Activated B cell treated with CpG ODN at 0.5 μM for 24 hours (primary cell): ENCODE data around the gene PPP1R16B. TPM values are rescaled to one million over a fixed set of nuclear protein-coding genes. Genes with fewer than 3 reads are reported as not detected.
A peak's percentile ranks its signal among the peaks of the same experiment; 100 is the strongest.

Experiments
- ATAC-seq: fragments of 200-7000 bp; cut with Tn5 transposase; one replicate; pipeline ENCODE4 v1.10.0; 2021; ENCODE audit warnings: low read depth, mild to moderate bottlenecking, moderate library complexity
- CTCF ChIA-PET: fragments of 350-600 bp; sonication (Branson Sonifier 250); formaldehyde crosslinking; loops from one replicate; lab custom pipeline; 2021; ENCODE audit warnings: antibody characterized with exemption; lab: Charles Lee
- POLR2A ChIA-PET: fragments of 350-600 bp; sonication (Branson Sonifier 250); formaldehyde crosslinking; loops from one replicate; lab custom pipeline; 2021; ENCODE audit warnings: antibody characterized with exemption; lab: Charles Lee
- DNase-seq: peaks from one replicate; pipeline ENCODE4 v3.0.0; 2022
- H3K27ac Mint-ChIP-seq: one replicate; pipeline ENCODE4 v1.8.0; 2020; ENCODE audit warnings: mixed read lengths
- H3K27me3 Mint-ChIP-seq: one replicate; pipeline ENCODE4 v1.8.0; 2021; ENCODE audit warnings: mixed read lengths
- H3K36me3 Mint-ChIP-seq: one replicate; pipeline ENCODE4 v1.8.0; 2021; ENCODE audit warnings: low read depth, mixed read lengths
- H3K4me1 Mint-ChIP-seq: one replicate; pipeline ENCODE4 v1.8.0; 2021; ENCODE audit warnings: mixed read lengths
- H3K4me3 Mint-ChIP-seq: one replicate; pipeline ENCODE4 v1.8.0; 2020; ENCODE audit warnings: mild to moderate bottlenecking, mixed read lengths
- H3K9me3 Mint-ChIP-seq: one replicate; pipeline ENCODE4 v1.8.0; 2020; ENCODE audit warnings: mixed read lengths
- intact Hi-C: fragments of 100-400 bp; cut with micrococcal nuclease; formaldehyde crosslinking; loops from one replicate; pipeline ENCODE4 v1.15.1; 2024
- total RNA-seq: library from RNA; stranded (reverse); gene quantifications from 2 replicates; pipeline ENCODE4 v1.2.3, GENCODE V29; 2022
- TF ChIP-seq, protein P1 (sequence below): fragments of 200-600 bp; IDR thresholded peaks from one replicate; pipeline ENCODE4 v1.8.0; 2022; ENCODE audit warnings: antibody characterized with exemption, mild to moderate bottlenecking

The PPP1R16B gene
- total RNA-seq, 1 donor from 2014 or later = 99.3 TPM

DNA sequence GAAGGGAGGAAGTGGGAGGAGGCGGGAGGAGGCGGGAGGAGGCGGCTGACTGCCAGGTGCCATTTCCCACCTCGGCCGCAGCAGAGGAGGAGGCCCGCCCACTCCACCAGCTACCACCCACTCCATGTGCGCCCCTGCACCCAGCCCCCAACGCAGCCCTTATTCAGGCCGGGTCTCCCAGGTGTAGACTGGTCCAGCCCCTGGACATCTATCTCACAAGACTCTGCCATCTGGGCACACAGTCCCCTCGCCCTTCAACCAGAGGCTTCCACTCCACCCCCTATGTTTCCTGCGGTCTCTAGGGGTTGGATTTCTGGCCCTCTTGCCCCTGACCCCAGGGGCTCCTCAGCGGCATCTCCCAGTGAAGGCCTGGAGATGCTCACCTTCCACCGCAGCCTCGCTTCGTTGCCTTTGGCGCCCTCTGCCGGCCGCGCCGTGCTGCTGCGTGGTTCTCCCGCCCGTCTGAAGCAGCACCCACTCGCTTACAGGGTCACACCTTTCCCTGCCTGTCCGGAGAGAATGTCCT, 88.1 kb downstream of the PPP1R16B start:
- TF ChIP-seq, protein P1, sequence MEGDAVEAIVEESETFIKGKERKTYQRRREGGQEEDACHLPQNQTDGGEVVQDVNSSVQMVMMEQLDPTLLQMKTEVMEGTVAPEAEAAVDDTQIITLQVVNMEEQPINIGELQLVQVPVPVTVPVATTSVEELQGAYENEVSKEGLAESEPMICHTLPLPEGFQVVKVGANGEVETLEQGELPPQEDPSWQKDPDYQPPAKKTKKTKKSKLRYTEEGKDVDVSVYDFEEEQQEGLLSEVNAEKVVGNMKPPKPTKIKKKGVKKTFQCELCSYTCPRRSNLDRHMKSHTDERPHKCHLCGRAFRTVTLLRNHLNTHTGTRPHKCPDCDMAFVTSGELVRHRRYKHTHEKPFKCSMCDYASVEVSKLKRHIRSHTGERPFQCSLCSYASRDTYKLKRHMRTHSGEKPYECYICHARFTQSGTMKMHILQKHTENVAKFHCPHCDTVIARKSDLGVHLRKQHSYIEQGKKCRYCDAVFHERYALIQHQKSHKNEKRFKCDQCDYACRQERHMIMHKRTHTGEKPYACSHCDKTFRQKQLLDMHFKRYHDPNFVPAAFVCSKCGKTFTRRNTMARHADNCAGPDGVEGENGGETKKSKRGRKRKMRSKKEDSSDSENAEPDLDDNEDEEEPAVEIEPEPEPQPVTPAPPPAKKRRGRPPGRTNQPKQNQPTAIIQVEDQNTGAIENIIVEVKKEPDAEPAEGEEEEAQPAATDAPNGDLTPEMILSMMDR = peak; percentile 78
- Mint-ChIP-seq H3K4me1 (peaks cover 64% of the 10 kb centered on the region), H3K27ac (peak overlapping the region; percentile 86), H3K4me3 (peak overlapping the region; percentile 45), H3K9me3 (no peaks in the 10 kb centered on the region), H3K36me3 (peaks cover 51% of the 10 kb centered on the region), H3K27me3 (no peaks in the 10 kb centered on the region)
- intact Hi-C loops = loop anchor here (1.0 to 2.0 kb wide), 10 partner anchors 12 to 247 kb away; partner anchors contain the start of genes ACTR5 and PPP1R16B
- ChIA-PET CTCF (interaction anchor here (0.8 to 5.5 kb wide), 32 partner anchors 13 to 248 kb away, joined by 3 to 82 read pairs (median 6); partner anchors contain the start of genes ACTR5, DHX35, FAM83D and PPP1R16B), POLR2A (interaction anchor here (0.6 to 6.4 kb wide), 14 partner anchors 12 to 1821 kb away, joined by 3 to 161 read pairs (median 10); partner anchors contain the start of genes DHX35 and PPP1R16B)
- ATAC-seq = peak; percentile 77
- peak; percentile 76 for DNase-seq

DNA sequence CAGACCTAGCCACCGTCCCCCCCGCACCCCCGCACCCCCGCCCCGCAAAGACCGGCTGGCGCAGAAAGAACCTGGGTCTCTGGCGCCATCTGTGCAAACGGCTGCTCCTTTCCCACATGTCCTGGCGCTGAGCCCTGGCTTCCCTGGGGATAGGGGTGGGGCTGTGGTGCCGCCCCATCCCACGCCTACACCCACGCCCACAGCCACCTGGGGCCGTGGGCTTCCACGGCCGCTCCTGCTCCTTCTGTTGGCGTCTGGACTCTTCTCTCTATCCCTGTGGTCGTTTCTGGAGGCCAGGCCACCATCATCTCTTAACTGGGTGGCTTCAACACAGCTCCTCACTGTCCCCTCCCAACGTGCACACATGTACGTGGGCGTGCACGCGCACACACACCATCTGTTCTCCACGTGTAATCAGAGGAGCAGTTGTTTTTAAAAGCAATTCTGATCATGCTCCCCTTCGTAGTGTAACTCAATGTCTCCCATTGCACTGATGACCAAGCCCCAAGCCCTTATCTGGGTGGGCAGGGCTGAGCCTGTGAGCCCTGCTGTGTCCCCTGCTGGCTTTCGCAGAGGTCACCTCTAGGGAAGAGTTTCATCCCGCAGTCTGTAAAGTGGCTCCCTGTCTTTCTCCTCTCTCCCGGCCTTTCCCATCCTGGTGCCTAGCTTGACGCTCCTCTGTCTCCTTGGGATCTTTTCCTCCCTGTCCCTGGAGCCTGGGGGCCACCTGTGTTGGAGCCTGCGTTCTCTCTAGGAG, 88.8 kb downstream of the PPP1R16B start:
- H3K36me3 Mint-ChIP-seq = peaks cover 54% of the 10 kb centered on the region
- no peaks in the 10 kb centered on the region for H3K9me3 Mint-ChIP-seq
- DNase-seq (no peak), ATAC-seq (peak; percentile 5)
- peak overlapping the region; percentile 86 for H3K27ac Mint-ChIP-seq
- intact Hi-C loops = no loop called here
- H3K4me3 Mint-ChIP-seq = peak overlapping the region; percentile 52
- peaks cover 60% of the 10 kb centered on the region for H3K4me1 Mint-ChIP-seq
- no peaks in the 10 kb centered on the region for H3K27me3 Mint-ChIP-seq
- ChIA-PET CTCF (interaction anchor here (0.6 to 5.5 kb wide), 19 partner anchors 11 to 258 kb away, joined by 3 to 82 read pairs (median 5); partner anchors contain the start of genes DHX35 and PPP1R16B), POLR2A (interaction anchor here (0.5 to 6.4 kb wide), 7 partner anchors 12 to 86 kb away, joined by 5 to 161 read pairs (median 47); partner anchors contain the start of gene PPP1R16B)
- TF ChIP-seq, protein P1 = no peak

DNA sequence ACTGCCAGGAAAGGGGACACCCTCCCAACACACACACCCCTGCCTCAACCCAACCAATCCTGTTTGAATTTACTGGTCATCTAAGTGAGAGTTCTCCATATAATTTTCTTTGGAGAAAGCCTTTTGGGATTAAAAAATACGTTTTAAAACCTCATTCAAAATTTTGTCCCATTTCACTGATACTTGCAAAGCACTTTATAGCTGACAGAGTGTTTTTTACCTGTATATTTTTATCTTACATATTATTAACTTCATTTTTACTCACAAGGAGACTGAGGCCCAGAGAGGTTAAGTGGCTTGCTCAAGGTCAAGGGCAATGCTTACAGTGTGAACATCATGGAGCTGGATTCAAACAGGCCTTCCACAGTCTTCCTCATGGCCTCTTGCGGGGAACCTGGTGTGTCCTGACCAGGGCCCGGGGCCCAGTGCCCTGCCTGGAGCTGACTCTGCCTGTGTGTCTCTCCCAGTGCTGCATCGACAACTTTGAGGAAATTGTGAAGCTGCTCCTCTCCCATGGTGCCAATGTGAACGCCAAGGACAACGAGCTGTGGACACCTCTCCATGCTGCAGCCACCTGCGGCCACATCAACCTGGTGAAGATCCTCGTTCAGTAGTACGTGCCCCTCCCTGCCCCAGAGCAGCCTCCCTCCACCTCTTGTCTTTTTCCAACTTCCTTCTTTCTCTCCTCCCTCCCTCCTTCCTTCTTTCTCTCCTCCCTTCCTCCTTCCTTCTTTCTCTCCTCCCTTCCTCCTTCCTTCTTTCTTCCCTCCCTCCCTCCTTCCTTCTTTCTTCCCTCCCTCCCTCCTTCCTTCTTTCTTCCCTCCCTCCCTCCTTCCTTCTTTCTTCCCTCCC, 89.8 kb downstream of the PPP1R16B start:
- H3K27ac Mint-ChIP-seq = no peak overlapping the region

DNA sequence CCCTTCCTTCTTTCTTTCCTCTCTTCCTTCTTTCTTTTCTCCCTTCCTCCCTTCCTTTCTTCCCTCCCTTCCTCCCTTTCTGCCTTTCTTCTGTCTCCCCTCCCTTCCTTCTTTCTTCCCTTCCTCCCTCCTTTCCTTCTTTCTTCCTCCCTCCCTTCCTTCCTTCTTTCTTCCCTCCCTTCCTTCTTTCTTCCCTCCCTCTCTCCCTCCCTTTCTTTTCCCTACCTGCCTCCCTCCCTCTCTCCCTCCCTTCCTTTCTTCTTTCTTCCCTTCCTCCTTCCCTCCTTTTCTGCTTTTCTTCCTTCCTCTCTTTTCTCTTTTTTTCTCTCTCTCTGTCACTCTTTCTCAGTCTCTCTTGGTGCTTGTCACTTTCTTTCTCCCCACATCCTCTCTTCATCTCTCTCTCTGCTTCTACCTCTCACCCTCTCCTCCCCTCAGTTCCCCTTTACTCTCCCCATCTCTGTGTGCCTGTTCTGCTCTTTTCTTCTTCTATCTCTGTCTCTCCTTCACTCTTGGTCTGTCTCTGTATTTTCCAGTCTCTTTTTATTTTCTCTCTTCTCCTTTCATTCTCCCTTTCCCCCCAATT, 90.6 kb downstream of the PPP1R16B start:
- ATAC-seq (no peak), DNase-seq (no peak)
- H3K27me3 Mint-ChIP-seq = no peaks in the 10 kb centered on the region
- H3K36me3 Mint-ChIP-seq = peaks cover 59% of the 10 kb centered on the region
- intact Hi-C loops = no loop called here
- ChIA-PET CTCF (interaction anchor here (0.9 to 5.5 kb wide), 4 partner anchors 89 to 258 kb away, joined by 3 to 82 read pairs (median 20); partner anchors contain the start of gene PPP1R16B), POLR2A (interaction anchor here (5.5 kb wide), 1 partner anchor 88 kb away, joined by 161 read pairs; the partner anchor contains the start of gene PPP1R16B)
- no peaks in the 10 kb centered on the region for H3K9me3 Mint-ChIP-seq
- no peak overlapping the region for H3K4me3 Mint-ChIP-seq
- peaks cover 44% of the 10 kb centered on the region for H3K4me1 Mint-ChIP-seq
- H3K27ac Mint-ChIP-seq = peak overlapping the region; percentile 61
- TF ChIP-seq, protein P1 = no peak

More for the DNA sequence above, 89.8 kb downstream of the PPP1R16B start:
- ATAC-seq = no peak
- no peak overlapping the region for H3K4me3 Mint-ChIP-seq
- peaks cover 55% of the 10 kb centered on the region for H3K36me3 Mint-ChIP-seq
- no peak for DNase-seq
- POLR2A ChIA-PET = interaction anchor here (1.1 to 6.4 kb wide), 3 partner anchors 21 to 87 kb away, joined by 6 to 161 read pairs (median 148); partner anchors contain the start of gene PPP1R16B
- TF ChIP-seq, protein P1 = no peak
- CTCF ChIA-PET = interaction anchor here (0.6 to 5.5 kb wide), 16 partner anchors 12 to 259 kb away, joined by 3 to 82 read pairs (median 4); partner anchors contain the start of genes DHX35 and PPP1R16B
- peaks cover 51% of the 10 kb centered on the region for H3K4me1 Mint-ChIP-seq
- H3K27me3 Mint-ChIP-seq = no peaks in the 10 kb centered on the region
- intact Hi-C loops = no loop called here
- H3K9me3 Mint-ChIP-seq = no peaks in the 10 kb centered on the region
